Measurements from ENCODE around the gene GREB1. TPM values are rescaled to one million over a fixed set of nuclear protein-coding genes. Genes with fewer than 3 reads are reported as not detected.

GREB1 gene
- total RNA-seq, 1 experiment from 2014 or later = 0.37 TPM

DNA sequence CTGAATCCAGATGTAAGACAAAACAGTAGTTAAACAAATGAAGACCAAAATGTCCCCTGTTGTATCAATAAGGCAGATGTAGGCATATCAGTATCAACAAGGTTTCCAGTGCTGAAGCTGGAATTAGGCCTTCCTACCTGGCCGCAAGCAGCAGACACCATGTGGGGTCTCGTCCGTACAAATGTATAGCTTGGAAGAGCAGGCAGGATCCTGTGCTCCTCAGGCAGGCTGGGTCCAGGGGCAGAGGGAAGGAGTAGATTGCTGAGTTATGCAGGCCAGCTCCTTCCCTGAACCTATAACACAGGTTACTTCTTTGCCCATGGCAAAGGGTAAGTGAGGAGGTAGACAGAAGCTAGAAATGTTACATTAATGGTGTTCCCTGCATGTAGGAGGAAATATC lies 112.7 kb downstream of the GREB1 start:
- Histone ChIP-seq H3K9me2 (ENCODE audit: insufficient read depth) (no peaks in the 10 kb centered on the region), H2AFZ (no peak overlapping the region), H3F3A (ENCODE audit: insufficient read depth, low read depth) (no peaks in the 10 kb centered on the region), H3K27ac (no peak overlapping the region), H3K4me2 (no peak overlapping the region), H3K79me2 (ENCODE audit: low read depth) (no peaks in the 10 kb centered on the region), H4K20me1 (ENCODE audit: insufficient read depth) (no peaks in the 10 kb centered on the region), H3K36me3 (ENCODE audit: low read depth) (no peaks in the 10 kb centered on the region), H3K27me3 (ENCODE audit: insufficient read depth, low read depth) (peaks cover 17% of the 10 kb centered on the region), H3K9me3 (ENCODE audit: insufficient read depth, low read depth) (no peaks in the 10 kb centered on the region), H3K4me1 (replicated peaks; ENCODE audit: insufficient read depth) (no peaks in the 10 kb centered on the region), H3K4me3 (no peak overlapping the region)
- CTCF ChIA-PET = no interaction called here
- intact Hi-C loops (cut with micrococcal nuclease; ENCODE audit: unreplicated experiment) = no loop called here
- POLR2A ChIA-PET (ENCODE audit: unreplicated experiment) = interaction anchor here (0.6 kb wide), 1 partner anchor 76 kb away, joined by 7 read pairs; no protein-coding TSS in a partner anchor
- DNase-seq = no peak
- BruUV-seq (replicated peaks) = no TSS peak
- no peak for TF ChIP-seq EZH2 (IDR thresholded peaks at IDR 0.05; ENCODE audit: low read depth)
- TF ChIP-seq, protein P1, sequence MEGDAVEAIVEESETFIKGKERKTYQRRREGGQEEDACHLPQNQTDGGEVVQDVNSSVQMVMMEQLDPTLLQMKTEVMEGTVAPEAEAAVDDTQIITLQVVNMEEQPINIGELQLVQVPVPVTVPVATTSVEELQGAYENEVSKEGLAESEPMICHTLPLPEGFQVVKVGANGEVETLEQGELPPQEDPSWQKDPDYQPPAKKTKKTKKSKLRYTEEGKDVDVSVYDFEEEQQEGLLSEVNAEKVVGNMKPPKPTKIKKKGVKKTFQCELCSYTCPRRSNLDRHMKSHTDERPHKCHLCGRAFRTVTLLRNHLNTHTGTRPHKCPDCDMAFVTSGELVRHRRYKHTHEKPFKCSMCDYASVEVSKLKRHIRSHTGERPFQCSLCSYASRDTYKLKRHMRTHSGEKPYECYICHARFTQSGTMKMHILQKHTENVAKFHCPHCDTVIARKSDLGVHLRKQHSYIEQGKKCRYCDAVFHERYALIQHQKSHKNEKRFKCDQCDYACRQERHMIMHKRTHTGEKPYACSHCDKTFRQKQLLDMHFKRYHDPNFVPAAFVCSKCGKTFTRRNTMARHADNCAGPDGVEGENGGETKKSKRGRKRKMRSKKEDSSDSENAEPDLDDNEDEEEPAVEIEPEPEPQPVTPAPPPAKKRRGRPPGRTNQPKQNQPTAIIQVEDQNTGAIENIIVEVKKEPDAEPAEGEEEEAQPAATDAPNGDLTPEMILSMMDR (conservative IDR thresholded peaks at IDR 0.05) = no peak

DNA sequence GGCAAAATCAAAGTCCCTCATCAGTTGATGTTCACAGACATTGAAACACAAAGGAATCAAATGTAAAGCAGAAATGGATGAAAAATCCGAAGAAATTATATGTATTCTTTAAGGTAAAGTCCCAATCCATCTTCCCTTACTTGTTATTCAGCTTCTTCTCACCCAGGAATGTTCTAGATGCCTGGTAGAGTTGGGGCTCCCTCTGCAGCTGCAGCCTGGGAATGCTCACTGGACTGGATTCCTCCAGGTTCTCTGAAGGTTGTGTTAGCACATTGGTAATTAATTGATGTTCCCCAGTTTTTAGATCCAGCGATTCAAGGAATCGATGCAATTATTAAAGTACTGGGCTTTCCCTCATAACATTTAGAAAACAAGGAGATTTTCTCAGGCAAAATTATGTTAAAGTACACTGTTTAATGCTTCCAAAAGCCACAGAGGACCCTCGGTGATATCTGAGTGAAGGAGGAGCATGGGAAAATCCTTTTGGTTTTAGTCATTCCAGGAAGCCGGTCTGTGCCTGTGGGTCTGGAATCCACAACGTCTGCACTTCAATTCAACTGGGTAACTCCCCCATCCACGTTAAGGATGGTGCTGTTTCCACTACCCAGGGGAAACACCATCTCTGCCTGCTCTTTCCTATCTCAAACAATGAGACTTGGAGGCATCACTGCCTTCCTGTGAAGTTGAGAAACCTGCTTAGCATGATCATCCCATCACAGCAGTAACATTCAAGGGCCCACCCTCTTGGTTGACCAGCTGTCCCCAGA lies 114.2 kb downstream of the GREB1 start:
- H3K4me1 ChIP-seq (replicated peaks; ENCODE audit: insufficient read depth) = no peaks in the 10 kb centered on the region
- no peaks in the 10 kb centered on the region for H3K79me2 ChIP-seq (ENCODE audit: low read depth)
- no peaks in the 10 kb centered on the region for H3K36me3 ChIP-seq (ENCODE audit: low read depth)
- ChIA-PET POLR2A (ENCODE audit: unreplicated experiment) (no interaction called here), CTCF (no interaction called here)
- peaks cover 5% of the 10 kb centered on the region for H3K27me3 ChIP-seq (ENCODE audit: insufficient read depth, low read depth)
- BruUV-seq (replicated peaks) = no TSS peak
- H3K4me2 ChIP-seq = no peak overlapping the region
- no peaks in the 10 kb centered on the region for H3K9me2 ChIP-seq (ENCODE audit: insufficient read depth)
- TF ChIP-seq EZH2 (IDR thresholded peaks at IDR 0.05; ENCODE audit: low read depth) = no peak
- TF ChIP-seq, protein P1 (conservative IDR thresholded peaks at IDR 0.05) = peak; percentile 47; the same call in 1 of the 2 replicates
- DNase-seq = no peak
- no peaks in the 10 kb centered on the region for H3F3A ChIP-seq (ENCODE audit: insufficient read depth, low read depth)
- no peak overlapping the region for H3K4me3 ChIP-seq
- intact Hi-C loops (cut with micrococcal nuclease; ENCODE audit: unreplicated experiment) = no loop called here
- H4K20me1 ChIP-seq (ENCODE audit: insufficient read depth) = no peaks in the 10 kb centered on the region
- no peak overlapping the region for H3K27ac ChIP-seq
- no peak overlapping the region for H2AFZ ChIP-seq
- no peaks in the 10 kb centered on the region for H3K9me3 ChIP-seq (ENCODE audit: insufficient read depth, low read depth)

DNA sequence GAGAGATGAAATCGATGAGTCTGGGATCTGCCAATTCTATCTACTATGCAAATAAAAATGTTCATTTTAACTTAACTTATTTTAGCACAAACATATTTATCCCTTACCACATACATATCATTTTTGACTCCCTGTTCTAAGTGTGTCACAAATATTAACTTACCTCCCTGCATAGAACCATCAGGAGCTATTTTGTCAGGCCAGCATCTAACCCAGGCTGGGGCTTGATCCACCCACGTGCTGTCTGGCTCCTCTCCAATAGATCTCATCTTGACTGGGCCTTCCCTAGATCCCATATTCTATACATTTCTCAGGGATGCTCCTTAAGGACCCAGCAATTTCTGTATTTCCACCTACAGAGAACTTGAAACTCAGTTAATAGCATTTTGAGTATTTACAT lies 115.2 kb downstream of the GREB1 start:
- no peak for DNase-seq
- Histone ChIP-seq H3K36me3 (ENCODE audit: low read depth) (no peaks in the 10 kb centered on the region), H3K9me3 (ENCODE audit: insufficient read depth, low read depth) (no peaks in the 10 kb centered on the region), H3K27ac (no peak overlapping the region), H3K27me3 (ENCODE audit: insufficient read depth, low read depth) (no peaks in the 10 kb centered on the region), H3F3A (ENCODE audit: insufficient read depth, low read depth) (no peaks in the 10 kb centered on the region), H3K79me2 (ENCODE audit: low read depth) (no peaks in the 10 kb centered on the region), H3K4me1 (replicated peaks; ENCODE audit: insufficient read depth) (no peaks in the 10 kb centered on the region), H4K20me1 (ENCODE audit: insufficient read depth) (no peaks in the 10 kb centered on the region), H2AFZ (no peak overlapping the region), H3K4me2 (no peak overlapping the region), H3K9me2 (ENCODE audit: insufficient read depth) (no peaks in the 10 kb centered on the region), H3K4me3 (no peak overlapping the region)
- CTCF ChIA-PET = no interaction called here
- intact Hi-C loops (cut with micrococcal nuclease; ENCODE audit: unreplicated experiment) = no loop called here
- TF ChIP-seq, protein P1 (conservative IDR thresholded peaks at IDR 0.05) = no peak
- no peak for TF ChIP-seq EZH2 (IDR thresholded peaks at IDR 0.05; ENCODE audit: low read depth)
- no TSS peak for BruUV-seq (replicated peaks)
- POLR2A ChIA-PET (ENCODE audit: unreplicated experiment) = no interaction called here
